ENCODE measurements around the gene DDO. TPM values are rescaled to one million over a fixed set of nuclear protein-coding genes. Genes with fewer than 3 reads are reported as not detected.

Gene DDO
- total and polyA plus RNA-seq, 2 experiments from 2014 or later = not detected

- DNase-seq = no peak
These were observed 70.3 kb downstream of the DDO start for GRCh38 chr6:110345025-110345424.

GRCh38 chr6:110342759-110343158 lies 72.6 kb downstream of the DDO start:
- H4K20me1 ChIP-seq (ENCODE audit: insufficient read depth) = no peaks in the 10 kb centered on the region
- no peaks in the 10 kb centered on the region for H3K9me2 ChIP-seq (ENCODE audit: insufficient read depth)
- TF ChIP-seq EZH2 (IDR thresholded peaks at IDR 0.05; ENCODE audit: insufficient read depth, poor library complexity, severe bottlenecking) = no peak
- TF ChIP-seq EZH2phosphoT487 (IDR thresholded peaks at IDR 0.05; ENCODE audit: insufficient read depth, low read depth) = no peak
- H3K79me2 ChIP-seq (ENCODE audit: insufficient read depth) = no peaks in the 10 kb centered on the region
- no peaks in the 10 kb centered on the region for H3K27me3 ChIP-seq (replicated peaks; ENCODE audit: insufficient read depth)
- WGBS, 2 experiments (ENCODE audit: low coverage in 1 of 2, low lambda C conversion rate in 2 of 2, missing lambda C conversion rate in 2 of 2) = 89% methylated on average over 3 of the region's 3 CpGs
- DNase-seq = no peak
- no peak overlapping the region for H3K4me3 ChIP-seq
- H3K9me3 ChIP-seq (ENCODE audit: low read depth) = no peaks in the 10 kb centered on the region
- H3K4me1 ChIP-seq (ENCODE audit: insufficient read depth) = 0 out of 2 replicates have a peak, but pooled peaks cover 1% of the 10 kb centered on the region
- H3K36me3 ChIP-seq (ENCODE audit: low read depth) = no peaks in the 10 kb centered on the region
- no peak overlapping the region for H3K4me2 ChIP-seq (ENCODE audit: unreplicated experiment)
- no peak overlapping the region for H3K27ac ChIP-seq
- H2AFZ ChIP-seq = no peak overlapping the region
- no peak overlapping the region for H3K9ac ChIP-seq
- 0 out of 2 replicates have a peak, but pooled peaks cover 2% of the 10 kb centered on the region for H3F3A ChIP-seq (ENCODE audit: insufficient read depth)
- in situ Hi-C loops (cut with MboI) = no loop called here

More at GRCh38 chr6:110345025-110345424, 70.3 kb downstream of the DDO start:
- Histone ChIP-seq H3F3A (ENCODE audit: insufficient read depth) (no peaks in the 10 kb centered on the region), H3K9ac (no peak overlapping the region), H3K4me2 (ENCODE audit: unreplicated experiment) (no peak overlapping the region), H3K27ac (no peak overlapping the region), H3K79me2 (ENCODE audit: insufficient read depth) (no peaks in the 10 kb centered on the region), H3K9me2 (ENCODE audit: insufficient read depth) (no peaks in the 10 kb centered on the region), H3K27me3 (replicated peaks; ENCODE audit: insufficient read depth) (no peaks in the 10 kb centered on the region), H4K20me1 (ENCODE audit: insufficient read depth) (no peaks in the 10 kb centered on the region), H3K36me3 (ENCODE audit: low read depth) (no peaks in the 10 kb centered on the region), H2AFZ (no peak overlapping the region), H3K4me3 (no peak overlapping the region), H3K4me1 (ENCODE audit: insufficient read depth) (no peaks in the 10 kb centered on the region), H3K9me3 (ENCODE audit: low read depth) (no peaks in the 10 kb centered on the region)
- in situ Hi-C loops (cut with MboI) = no loop called here
- 72 to 74% methylated on average over 4 of the region's 4 CpGs for WGBS, 2 experiments (ENCODE audit: low coverage in 1 of 2, low lambda C conversion rate in 2 of 2, missing lambda C conversion rate in 2 of 2)
- TF ChIP-seq EZH2 (IDR thresholded peaks at IDR 0.05; ENCODE audit: insufficient read depth, poor library complexity, severe bottlenecking) (no peak), EZH2phosphoT487 (IDR thresholded peaks at IDR 0.05; ENCODE audit: insufficient read depth, low read depth) (no peak)

Other genes with a start within 250 kb of the DDO start
- 12.3 and 14.4 TPM in 2 replicates for gene WASF1, start 235.9 kb downstream of the DDO start, total RNA-seq (2014; rRNA removed; shearing (Covaris generic))
- gene WASF1, start 235.9 kb downstream of the DDO start, polyA plus RNA-seq (2016; fragmentation: Nextera tagmentation; extraction: Ambion mirVana) = 24.6 and 25.1 TPM in 2 replicates
- 18.8 and 21.1 TPM in 2 replicates for gene CDC40, start 235.1 kb downstream of the DDO start, total RNA-seq (2014; rRNA removed; shearing (Covaris generic))
- 21.2 and 21.9 TPM in 2 replicates for gene CDC40, start 235.1 kb downstream of the DDO start, polyA plus RNA-seq (2016; fragmentation: Nextera tagmentation; extraction: Ambion mirVana)
- not detected in 2 replicates for gene METTL24, start 57.2 kb downstream of the DDO start, total RNA-seq (2014; rRNA removed; shearing (Covaris generic))
- gene METTL24, start 57.2 kb downstream of the DDO start, polyA plus RNA-seq (2016; fragmentation: Nextera tagmentation; extraction: Ambion mirVana) = not detected in 2 replicates
- not detected in 2 replicates for gene SLC22A16, start 61.0 kb upstream of the DDO start, total RNA-seq (2014; rRNA removed; shearing (Covaris generic))
- gene SLC22A16, start 61.0 kb upstream of the DDO start, polyA plus RNA-seq (2016; fragmentation: Nextera tagmentation; extraction: Ambion mirVana) = not detected in 2 replicates

Data from GM23248 (cell line).